H9 (cell line): ENCODE data around the gene PNPLA7. TPM values are rescaled to one million over a fixed set of nuclear protein-coding genes. Genes with fewer than 3 reads are reported as not detected.

Source experiments
- DNase-seq: peaks from one replicate; pipeline ENCODE4 v3.0.0-alpha.2; 2017
- H2AFZ ChIP-seq: one replicate; pipeline ENCODE4 v1.6.1; 2013; ENCODE audit warnings: mild to moderate bottlenecking, low read length, control low read depth, moderate library complexity
- H2AK5ac ChIP-seq: 2 replicates; pipeline ENCODE4 v1.6.1; 2013; ENCODE audit warnings: low read length, control low read depth, mixed read lengths; ENCODE audit not compliant: insufficient read length
- H2BK120ac ChIP-seq: one replicate; pipeline ENCODE4 v1.6.1; 2013; ENCODE audit warnings: low read depth, mild to moderate bottlenecking, low read length, control low read depth, inconsistent platforms; ENCODE audit not compliant: poor library complexity, severe bottlenecking
- H2BK12ac ChIP-seq: 2 replicates; pipeline ENCODE4 v1.6.1; 2013; ENCODE audit warnings: low read length, control low read depth, mixed read lengths, low read depth; ENCODE audit not compliant: insufficient read length
- H2BK15ac ChIP-seq: 2 replicates; pipeline ENCODE4 v1.6.1; 2013; ENCODE audit warnings: low read depth, low read length, control low read depth
- H2BK20ac ChIP-seq: one replicate; pipeline ENCODE4 v1.6.1; 2013; ENCODE audit warnings: low read depth, mild to moderate bottlenecking, low read length, control low read depth, inconsistent platforms; ENCODE audit not compliant: poor library complexity, severe bottlenecking
- H2BK5ac ChIP-seq: 2 replicates; pipeline ENCODE4 v1.6.1; 2013; ENCODE audit warnings: low read length, control low read depth, mixed read lengths; ENCODE audit not compliant: insufficient read length
- H3K14ac ChIP-seq: 2 replicates; pipeline ENCODE4 v1.6.1; 2013; ENCODE audit warnings: low read length, control low read depth; ENCODE audit not compliant: insufficient read depth
- H3K18ac ChIP-seq: 2 replicates; pipeline ENCODE4 v1.6.1; 2013; ENCODE audit warnings: low read depth, mild to moderate bottlenecking, mixed read lengths, low read length, control low read depth; ENCODE audit not compliant: insufficient read length
- H3K23ac ChIP-seq: 2 replicates; pipeline ENCODE4 v1.6.1; 2013; ENCODE audit warnings: low read length, control low read depth, mixed read lengths, low read depth; ENCODE audit not compliant: insufficient read length
- H3K23me2 ChIP-seq: 2 replicates; pipeline ENCODE4 v1.6.1; 2013; ENCODE audit warnings: low read depth, mild to moderate bottlenecking, mixed read lengths, low read length, control low read depth; ENCODE audit not compliant: insufficient read length, poor library complexity, severe bottlenecking
- H3K27ac ChIP-seq: 2 replicates; pipeline ENCODE4 v1.5.1; 2013; ENCODE audit warnings: low read length, control low read depth, mixed read lengths, low read depth; ENCODE audit not compliant: insufficient read length
- H3K27me3 ChIP-seq: 2 replicates; pipeline ENCODE4 v1.6.1; 2013; ENCODE audit warnings: low read length, control low read depth, inconsistent platforms; ENCODE audit not compliant: insufficient read depth
- H3K4ac ChIP-seq: 2 replicates; pipeline ENCODE4 v1.6.1; 2013; ENCODE audit warnings: low read depth, mild to moderate bottlenecking, control low read depth, inconsistent platforms, low read length, moderate library complexity
- H3K4me1 ChIP-seq: 2 replicates; pipeline ENCODE4 v1.6.1; 2013; ENCODE audit warnings: low read length, control low read depth, inconsistent platforms; ENCODE audit not compliant: insufficient read depth
- H3K4me2 ChIP-seq: 2 replicates; pipeline ENCODE4 v1.6.1; 2013; ENCODE audit warnings: low read length, control low read depth, mixed read lengths; ENCODE audit not compliant: insufficient read length, insufficient read depth
- H3K56ac ChIP-seq: 2 replicates; pipeline ENCODE4 v1.6.1; 2013; ENCODE audit warnings: low read depth, mild to moderate bottlenecking, mixed read lengths, low read length, control low read depth; ENCODE audit not compliant: insufficient read length
- H3K79me1 ChIP-seq: 2 replicates; pipeline ENCODE4 v1.6.1; 2013; ENCODE audit warnings: low read depth, mild to moderate bottlenecking, moderate library complexity, low read length, control low read depth, inconsistent platforms; ENCODE audit not compliant: insufficient read depth, poor library complexity, severe bottlenecking
- H3K79me2 ChIP-seq: 2 replicates; pipeline ENCODE4 v1.6.1; 2013; ENCODE audit warnings: low read length, control low read depth, inconsistent platforms; ENCODE audit not compliant: insufficient read depth
- H3K9ac ChIP-seq: 2 replicates; pipeline ENCODE4 v1.6.1; 2013; ENCODE audit warnings: low read length, control low read depth, mixed read lengths; ENCODE audit not compliant: insufficient read length; ENCODE audit errors: extremely low read depth
- H3K9me3 ChIP-seq: one replicate; pipeline ENCODE4 v1.6.1; 2013; ENCODE audit warnings: low read depth, low read length, inconsistent platforms; ENCODE audit not compliant: control insufficient read depth
- H3T11ph ChIP-seq: one replicate; pipeline ENCODE4 v1.6.1; 2013; ENCODE audit warnings: mild to moderate bottlenecking, low read length, control low read depth, inconsistent platforms
- H4K20me1 ChIP-seq: one replicate; pipeline ENCODE4 v1.6.1; 2013; ENCODE audit not compliant: control insufficient read depth, insufficient read length, insufficient read depth
- H4K5ac ChIP-seq: 2 replicates; pipeline ENCODE4 v1.6.1; 2013; ENCODE audit warnings: low read depth, mild to moderate bottlenecking, mixed read lengths, low read length, control low read depth; ENCODE audit not compliant: insufficient read length
- H4K8ac ChIP-seq: replicated peaks from 2 replicates; pipeline ENCODE4 v1.6.1; 2013; ENCODE audit warnings: low read length, control low read depth, mixed read lengths, low read depth; ENCODE audit not compliant: insufficient read length
- H4K91ac ChIP-seq: 2 replicates; pipeline ENCODE4 v1.6.1; 2013; ENCODE audit warnings: low read depth, mild to moderate bottlenecking, moderate library complexity, mixed read lengths, low read length, control low read depth; ENCODE audit not compliant: insufficient read length
- H3K27ac Mint-ChIP-seq, 3 experiments: 2 replicates in 2 of 3; 3 replicates in 1 of 3; pipeline ENCODE4 v1.8.0; 2020 to 2021; ENCODE audit warnings: mixed read lengths in 3 of 3, mild to moderate bottlenecking in 1 of 3, moderate library complexity in 1 of 3
- H3K27me3 Mint-ChIP-seq: 2 replicates; pipeline ENCODE4 v1.8.0; 2021; ENCODE audit warnings: low read depth, mild to moderate bottlenecking, moderate library complexity, mixed read lengths
- H3K36me3 Mint-ChIP-seq, 3 experiments: 2 replicates in 2 of 3; 3 replicates in 1 of 3; pipeline ENCODE4 v1.8.0; 2020 to 2021; ENCODE audit warnings: low read depth in 3 of 3, mixed read lengths in 3 of 3; ENCODE audit not compliant: insufficient read depth in 1 of 3
- H3K4me1 Mint-ChIP-seq, 2 experiments: 2 replicates each; pipeline ENCODE4 v1.8.0; 2020; ENCODE audit warnings: mixed read lengths in 2 of 2
- H3K4me3 Mint-ChIP-seq, 2 experiments: 2 replicates in 1 of 2; 3 replicates in 1 of 2; pipeline ENCODE4 v1.8.0; 2020 to 2021; ENCODE audit warnings: mild to moderate bottlenecking in 2 of 2, mixed read lengths in 2 of 2, moderate library complexity in 1 of 2
- H3K9me3 Mint-ChIP-seq, 2 experiments: 2 replicates in 1 of 2; 3 replicates in 1 of 2; pipeline ENCODE4 v1.8.0; 2020; ENCODE audit warnings: mild to moderate bottlenecking in 2 of 2, mixed read lengths in 2 of 2, moderate library complexity in 1 of 2
- WGBS: extraction: QIAGEN DNeasy Blood & Tissue Kit; methylation state at CpG from one replicate; pipeline ENCODE4 v1.1.7; 2013; ENCODE audit warnings: missing lambda C conversion rate, low lambda C conversion rate, mixed read lengths; ENCODE audit not compliant: insufficient read length; ENCODE audit errors: extremely low coverage; 5-methylcytosine and 5-hydroxymethylcytosine counted together
- total RNA-seq: library from RNA; stranded (reverse); gene quantifications from 2 replicates; pipeline ENCODE4 v1.2.1, GENCODE V29; 2021
- TF ChIP-seq, protein P1 (sequence below): fragments of 200-600 bp; sonication (generic); conservative IDR thresholded peaks from 3 replicates; pipeline ENCODE4 v1.8.0; 2021; ENCODE audit warnings: antibody characterized with exemption, mild to moderate bottlenecking

PNPLA7 gene
- total RNA-seq, 1 experiment from 2014 or later = 1.8 TPM

DNA sequence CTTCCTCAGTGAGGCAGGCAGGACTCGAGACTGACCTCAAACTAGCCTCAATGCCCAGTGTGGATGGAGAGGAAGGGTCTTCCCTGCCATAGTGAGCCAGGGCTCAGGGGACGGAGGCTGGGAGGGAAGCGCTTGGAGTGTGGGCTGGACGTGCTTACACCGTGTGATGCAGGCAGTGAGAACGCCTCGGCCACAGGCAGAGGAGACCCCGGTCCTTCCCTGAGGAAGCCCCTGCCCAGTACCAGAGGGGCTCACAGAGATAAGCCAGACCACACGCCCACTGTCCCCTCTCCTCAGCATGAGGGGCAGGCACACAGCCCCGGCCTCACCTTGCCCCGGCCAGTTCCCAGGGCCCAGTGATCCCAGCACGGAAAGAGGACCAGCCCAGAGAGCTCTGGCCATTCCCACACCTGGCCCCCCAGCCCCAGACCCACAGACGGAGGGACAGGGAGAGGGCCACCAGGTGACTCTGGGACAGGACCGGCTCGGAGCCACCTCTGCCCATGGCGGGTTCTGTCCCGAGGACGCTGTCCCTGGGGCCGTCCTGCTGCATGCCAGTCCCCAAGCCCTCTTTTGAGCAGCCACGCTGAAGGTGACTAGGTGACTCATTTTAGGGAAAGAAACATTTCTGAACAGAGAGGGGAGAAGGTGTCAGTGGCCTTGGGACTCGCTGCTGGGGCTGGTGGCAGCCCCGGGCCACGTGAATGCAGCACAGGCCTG lies 85.0 kb downstream of the PNPLA7 start:
- Histone ChIP-seq H2AFZ (no peak overlapping the region), H3K18ac (no peak overlapping the region), H3K9me3 (no peaks in the 10 kb centered on the region), H3K14ac (no peak overlapping the region), H3K23me2 (peaks cover 5% of the 10 kb centered on the region), H2BK5ac (no peak overlapping the region), H3K27ac (no peak overlapping the region), H2AK5ac (no peak overlapping the region), H4K8ac (no peak overlapping the region), H3K79me2 (no peaks in the 10 kb centered on the region), H3K56ac (no peak overlapping the region), H2BK20ac (no peak overlapping the region), H4K5ac (no peak overlapping the region), H2BK15ac (no peak overlapping the region), H3K9ac (no peak overlapping the region), H2BK120ac (no peak overlapping the region), H3K27me3 (no peaks in the 10 kb centered on the region; the same call in 1 of the 2 replicates), H3K4me1 (no peaks in the 10 kb centered on the region), H3K4me2 (no peak overlapping the region), H3K23ac (no peak overlapping the region), H3K79me1 (no peaks in the 10 kb centered on the region), H3T11ph (no peak overlapping the region), H4K20me1 (no peaks in the 10 kb centered on the region), H4K91ac (no peak overlapping the region), H2BK12ac (no peak overlapping the region), H3K4ac (no peak overlapping the region)
- TF ChIP-seq, protein P1, sequence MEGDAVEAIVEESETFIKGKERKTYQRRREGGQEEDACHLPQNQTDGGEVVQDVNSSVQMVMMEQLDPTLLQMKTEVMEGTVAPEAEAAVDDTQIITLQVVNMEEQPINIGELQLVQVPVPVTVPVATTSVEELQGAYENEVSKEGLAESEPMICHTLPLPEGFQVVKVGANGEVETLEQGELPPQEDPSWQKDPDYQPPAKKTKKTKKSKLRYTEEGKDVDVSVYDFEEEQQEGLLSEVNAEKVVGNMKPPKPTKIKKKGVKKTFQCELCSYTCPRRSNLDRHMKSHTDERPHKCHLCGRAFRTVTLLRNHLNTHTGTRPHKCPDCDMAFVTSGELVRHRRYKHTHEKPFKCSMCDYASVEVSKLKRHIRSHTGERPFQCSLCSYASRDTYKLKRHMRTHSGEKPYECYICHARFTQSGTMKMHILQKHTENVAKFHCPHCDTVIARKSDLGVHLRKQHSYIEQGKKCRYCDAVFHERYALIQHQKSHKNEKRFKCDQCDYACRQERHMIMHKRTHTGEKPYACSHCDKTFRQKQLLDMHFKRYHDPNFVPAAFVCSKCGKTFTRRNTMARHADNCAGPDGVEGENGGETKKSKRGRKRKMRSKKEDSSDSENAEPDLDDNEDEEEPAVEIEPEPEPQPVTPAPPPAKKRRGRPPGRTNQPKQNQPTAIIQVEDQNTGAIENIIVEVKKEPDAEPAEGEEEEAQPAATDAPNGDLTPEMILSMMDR = no peak
- WGBS = no CpG with 5 or more reads among the region's 23 CpGs
- H3K4me1 Mint-ChIP-seq = no peaks in the 10 kb centered on the region
- DNase-seq = no peak
- H3K4me3 Mint-ChIP-seq = no peak overlapping the region
- no peak overlapping the region for H3K27ac Mint-ChIP-seq
- no peaks in the 10 kb centered on the region for H3K36me3 Mint-ChIP-seq
- peaks cover 30% of the 10 kb centered on the region for H3K27me3 Mint-ChIP-seq
- H3K9me3 Mint-ChIP-seq = no peaks in the 10 kb centered on the region
